NT2/D1 (cell line): ENCODE results near the gene GRID2.

Source experiments
- YY1 ChIP-seq: IDR thresholded peaks from 2 replicates; pipeline ENCODE4 v1.6.1; 2011; ENCODE audit not compliant: insufficient read length, insufficient read depth
- ZNF274 ChIP-seq: IDR thresholded peaks from 2 replicates; pipeline ENCODE4 v1.6.1; 2011; ENCODE audit warnings: mild to moderate bottlenecking, low read depth, low read length

- TF ChIP-seq ZNF274 (no peak), YY1 (no peak)
Measured at GRCh38 chr4:93749292-93749761, 1445.6 kb downstream of the GRID2 start.
